Fibroblast of pulmonary artery (primary cell): ENCODE measurements around the gene SPINT2.
A peak's percentile ranks its signal among the peaks of the same experiment; 100 is the strongest.

Experiments
- DNase-seq: peaks from one replicate; pipeline ENCODE4 v3.0.0-alpha.2; 2010; ENCODE audit warnings: low read depth
- H3K4me3 ChIP-seq: replicated peaks from 2 replicates; pipeline ENCODE4 v1.5.1; 2011; ENCODE audit warnings: low read depth, mild to moderate bottlenecking, control low read depth, low read length, moderate library complexity
- TF ChIP-seq, protein P1 (sequence below): IDR thresholded peaks from 2 replicates; pipeline ENCODE4 v1.5.1; 2011; ENCODE audit warnings: mild to moderate bottlenecking, control low read depth, low read length, inconsistent platforms; ENCODE audit errors: missing control alignments

SPINT2 gene, protein sequence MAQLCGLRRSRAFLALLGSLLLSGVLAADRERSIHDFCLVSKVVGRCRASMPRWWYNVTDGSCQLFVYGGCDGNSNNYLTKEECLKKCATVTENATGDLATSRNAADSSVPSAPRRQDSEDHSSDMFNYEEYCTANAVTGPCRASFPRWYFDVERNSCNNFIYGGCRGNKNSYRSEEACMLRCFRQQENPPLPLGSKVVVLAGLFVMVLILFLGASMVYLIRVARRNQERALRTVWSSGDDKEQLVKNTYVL

DNA sequence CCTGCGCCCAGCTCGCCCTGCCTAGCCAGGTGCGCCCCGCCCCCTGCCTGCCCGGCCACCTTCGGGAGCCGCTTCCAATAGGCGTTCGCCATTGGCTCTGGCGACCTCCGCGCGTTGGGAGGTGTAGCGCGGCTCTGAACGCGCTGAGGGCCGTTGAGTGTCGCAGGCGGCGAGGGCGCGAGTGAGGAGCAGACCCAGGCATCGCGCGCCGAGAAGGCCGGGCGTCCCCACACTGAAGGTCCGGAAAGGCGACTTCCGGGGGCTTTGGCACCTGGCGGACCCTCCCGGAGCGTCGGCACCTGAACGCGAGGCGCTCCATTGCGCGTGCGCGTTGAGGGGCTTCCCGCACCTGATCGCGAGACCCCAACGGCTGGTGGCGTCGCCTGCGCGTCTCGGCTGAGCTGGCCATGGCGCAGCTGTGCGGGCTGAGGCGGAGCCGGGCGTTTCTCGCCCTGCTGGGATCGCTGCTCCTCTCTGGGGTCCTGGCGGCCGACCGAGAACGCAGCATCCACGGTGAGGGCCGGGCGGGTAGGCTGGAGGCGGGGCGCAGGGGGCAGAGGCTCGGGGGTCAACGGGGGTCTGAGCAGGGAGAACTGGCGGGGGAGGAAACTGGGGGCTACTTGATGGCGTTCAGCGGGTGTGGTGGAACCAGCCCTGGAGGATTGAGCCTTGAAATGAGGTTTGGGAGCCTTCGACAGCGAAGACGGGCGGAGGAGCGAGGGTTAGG is at the start of gene SPINT2:
Gene SPINT2 (plus strand): TSS at position 88 of the 727 bp plus-strand sequence. CDS start 320 bp downstream, at position 408.
- no peak for DNase-seq
- peak within 1 kb of the TSS; percentile 36 for H3K4me3 ChIP-seq
- TF ChIP-seq, protein P1, sequence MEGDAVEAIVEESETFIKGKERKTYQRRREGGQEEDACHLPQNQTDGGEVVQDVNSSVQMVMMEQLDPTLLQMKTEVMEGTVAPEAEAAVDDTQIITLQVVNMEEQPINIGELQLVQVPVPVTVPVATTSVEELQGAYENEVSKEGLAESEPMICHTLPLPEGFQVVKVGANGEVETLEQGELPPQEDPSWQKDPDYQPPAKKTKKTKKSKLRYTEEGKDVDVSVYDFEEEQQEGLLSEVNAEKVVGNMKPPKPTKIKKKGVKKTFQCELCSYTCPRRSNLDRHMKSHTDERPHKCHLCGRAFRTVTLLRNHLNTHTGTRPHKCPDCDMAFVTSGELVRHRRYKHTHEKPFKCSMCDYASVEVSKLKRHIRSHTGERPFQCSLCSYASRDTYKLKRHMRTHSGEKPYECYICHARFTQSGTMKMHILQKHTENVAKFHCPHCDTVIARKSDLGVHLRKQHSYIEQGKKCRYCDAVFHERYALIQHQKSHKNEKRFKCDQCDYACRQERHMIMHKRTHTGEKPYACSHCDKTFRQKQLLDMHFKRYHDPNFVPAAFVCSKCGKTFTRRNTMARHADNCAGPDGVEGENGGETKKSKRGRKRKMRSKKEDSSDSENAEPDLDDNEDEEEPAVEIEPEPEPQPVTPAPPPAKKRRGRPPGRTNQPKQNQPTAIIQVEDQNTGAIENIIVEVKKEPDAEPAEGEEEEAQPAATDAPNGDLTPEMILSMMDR, result no peak

- TF ChIP-seq, protein P1, result no peak
- no peak overlapping the region for H3K4me3 ChIP-seq
- no peak for DNase-seq
Observed at GRCh38 chr19:38216785-38217641, 47.4 kb upstream of the SPINT2 start.

GRCh38 chr19:38218204-38218603 is 46.2 kb upstream of the SPINT2 start:
- TF ChIP-seq, protein P1, result no peak
- H3K4me3 ChIP-seq, result no peak overlapping the region
- DNase-seq, result no peak

DNA sequence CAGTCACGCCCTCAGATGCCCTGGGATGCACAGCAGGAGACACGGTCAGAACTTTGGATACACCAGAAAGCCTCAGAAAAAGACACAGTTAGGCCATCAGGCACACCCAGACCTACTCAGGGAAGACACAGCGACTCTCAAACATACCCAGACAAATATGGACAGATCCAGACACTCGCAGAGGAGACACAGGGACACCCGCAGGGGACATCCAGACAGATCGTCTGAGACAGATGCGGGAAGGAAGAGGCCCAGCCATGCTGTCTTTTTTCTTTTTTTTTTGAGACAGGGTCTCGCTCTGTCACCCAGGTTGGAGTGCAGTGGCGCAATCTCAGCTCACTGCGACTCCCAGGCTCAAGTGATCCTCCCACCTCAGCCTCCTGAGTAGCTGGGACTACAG is 45.2 kb upstream of the SPINT2 start:
- no peak overlapping the region for H3K4me3 ChIP-seq
- no peak for DNase-seq
- TF ChIP-seq, protein P1, result no peak

DNA sequence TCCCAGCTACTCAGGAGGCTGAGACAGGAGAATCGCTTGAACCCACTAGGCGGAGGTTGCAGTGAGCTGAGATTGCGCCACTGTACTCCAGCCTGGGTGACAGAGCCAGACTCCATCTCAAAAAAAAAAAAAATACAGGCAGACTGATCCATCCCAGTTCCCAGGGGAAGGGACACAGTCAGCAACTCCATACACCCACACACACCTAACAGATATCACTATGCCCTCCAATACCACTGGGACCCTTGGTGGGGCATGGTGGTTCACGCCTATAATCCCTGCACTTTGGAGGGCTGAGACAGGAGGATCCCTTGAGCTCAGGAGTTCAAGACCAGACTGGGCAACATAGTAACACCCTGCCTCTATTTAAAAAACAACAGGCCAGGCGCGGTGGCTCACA is 43.0 kb upstream of the SPINT2 start:
- H3K4me3 ChIP-seq, result no peak overlapping the region
- TF ChIP-seq, protein P1, result no peak

GRCh38 chr19:38221919-38222830 is 42.2 kb upstream of the SPINT2 start:
- TF ChIP-seq, protein P1, result no peak

More for the DNA sequence above, 43.0 kb upstream of the SPINT2 start:
- no peak for DNase-seq

More at GRCh38 chr19:38221919-38222830, 42.2 kb upstream of the SPINT2 start:
- no peak overlapping the region for H3K4me3 ChIP-seq
- DNase-seq, result no peak
